IMR-90 (cell line): ENCODE measurements around the gene RHOC. TPM values are rescaled to one million over a fixed set of nuclear protein-coding genes. Genes with fewer than 3 reads are reported as not detected.

Source experiments
- ATAC-seq: fragments of 200-7000 bp; cut with Tn5 transposase; 2 replicates; pipeline ENCODE4 v1.9.1; 2020; ENCODE audit warnings: low read depth, mild to moderate bottlenecking, moderate library complexity
- BruUV-seq: library from RNA; stranded (reverse); fragments of 400-500 nt; replicated peaks from 2 replicates; lab custom pipeline; 2021; lab: Mats Ljungman, UMichigan
- CTCF ChIA-PET: fragments of 300-600 bp; formaldehyde crosslinking; extraction: SDS; loops from one replicate; lab custom pipeline; 2021; ENCODE audit warnings: antibody characterized with exemption; lab: Yijun Ruan, JAX
- POLR2A ChIA-PET: fragments of 300-600 bp; sonication (Branson Sonifier 250); formaldehyde crosslinking; loops from one replicate; lab custom pipeline; 2022; ENCODE audit warnings: antibody characterized with exemption; ENCODE audit not compliant: unreplicated experiment; lab: Charles Lee
- DNase-seq: peaks from one replicate; pipeline ENCODE4 v3.0.0; 2013
- H2AFZ ChIP-seq: replicated peaks from 2 replicates; pipeline ENCODE3; 2013; ENCODE audit warnings: low read length, mild to moderate bottlenecking; ENCODE audit not compliant: poor library complexity
- H2AK5ac ChIP-seq: 2 replicates; pipeline ENCODE4 v1.6.1; 2013; ENCODE audit warnings: low read depth, low read length, inconsistent platforms
- H2AK9ac ChIP-seq: replicated peaks from 2 replicates; pipeline ENCODE3; 2013; ENCODE audit warnings: mild to moderate bottlenecking, low read depth, low read length, moderate library complexity; ENCODE audit not compliant: poor library complexity
- H2BK120ac ChIP-seq: 2 replicates; pipeline ENCODE4 v1.6.1; 2013; ENCODE audit warnings: low read depth, low read length, inconsistent platforms
- H2BK15ac ChIP-seq: 3 replicates; pipeline ENCODE4 v1.6.1; 2013; ENCODE audit warnings: low read depth, low read length, inconsistent platforms
- H2BK20ac ChIP-seq: 2 replicates; pipeline ENCODE4 v1.6.1; 2013; ENCODE audit warnings: low read depth, mild to moderate bottlenecking, inconsistent platforms, low read length, moderate library complexity
- H2BK5ac ChIP-seq: 2 replicates; pipeline ENCODE4 v1.6.1; 2013; ENCODE audit warnings: mild to moderate bottlenecking, low read depth, low read length, inconsistent platforms; ENCODE audit not compliant: poor library complexity, severe bottlenecking
- H3K14ac ChIP-seq: replicated peaks from 2 replicates; pipeline ENCODE4 v1.6.1; 2013; ENCODE audit warnings: low read depth, low read length, inconsistent platforms
- H3K18ac ChIP-seq: 2 replicates; pipeline ENCODE4 v1.6.1; 2013; ENCODE audit warnings: low read depth, low read length, control low read depth
- H3K23ac ChIP-seq: 2 replicates; pipeline ENCODE4 v1.6.1; 2013; ENCODE audit warnings: low read depth, low read length, inconsistent platforms
- H3K27ac ChIP-seq: 2 replicates; pipeline ENCODE4 v1.5.1; 2013; ENCODE audit warnings: mild to moderate bottlenecking, control low read depth, low read length; ENCODE audit not compliant: insufficient read depth
- H3K27me3 ChIP-seq: 2 replicates; pipeline ENCODE4 v1.6.1; 2013; ENCODE audit warnings: low read length; ENCODE audit not compliant: control insufficient read depth, insufficient read depth
- H3K36me3 ChIP-seq: 2 replicates; pipeline ENCODE4 v1.6.1; 2013; ENCODE audit warnings: low read length, mixed read lengths; ENCODE audit not compliant: control insufficient read depth, insufficient read depth
- H3K4ac ChIP-seq: 2 replicates; pipeline ENCODE4 v1.6.1; 2013; ENCODE audit warnings: low read depth, low read length, inconsistent platforms
- H3K4me1 ChIP-seq: 2 replicates; pipeline ENCODE4 v1.6.1; 2013; ENCODE audit warnings: low read length, mixed read lengths; ENCODE audit not compliant: control insufficient read depth, insufficient read depth
- H3K4me2 ChIP-seq: 2 replicates; pipeline ENCODE4 v1.6.1; 2013; ENCODE audit warnings: low read depth, mild to moderate bottlenecking, control low read depth, low read length, moderate library complexity
- H3K4me3 ChIP-seq: 2 replicates; pipeline ENCODE4 v1.5.1; 2013; ENCODE audit warnings: low read depth, mild to moderate bottlenecking, control low read depth, low read length, moderate library complexity; ENCODE audit not compliant: insufficient read depth
- H3K56ac ChIP-seq: 2 replicates; pipeline ENCODE4 v1.6.1; 2013; ENCODE audit warnings: low read length, inconsistent platforms; ENCODE audit not compliant: insufficient read depth; ENCODE audit errors: extremely low read depth
- H3K79me1 ChIP-seq, 2 experiments: 2 replicates each; pipeline ENCODE4 v1.6.1; 2013; ENCODE audit warnings: low read length in 2 of 2, inconsistent platforms in 1 of 2, low read depth in 1 of 2
- H3K9ac ChIP-seq: 2 replicates; pipeline ENCODE4 v1.6.1; 2013; ENCODE audit warnings: low read depth, low read length, control low read depth
- H3K9me1 ChIP-seq: 2 replicates; pipeline ENCODE4 v1.6.1; 2013; ENCODE audit warnings: low read length, inconsistent platforms; ENCODE audit not compliant: insufficient read depth
- H3K9me3 ChIP-seq: 2 replicates; pipeline ENCODE4 v1.6.1; 2013; ENCODE audit warnings: low read length; ENCODE audit not compliant: control insufficient read depth, insufficient read depth
- H4K20me1 ChIP-seq: 2 replicates; pipeline ENCODE4 v1.6.1; 2013; ENCODE audit warnings: low read length, inconsistent platforms; ENCODE audit not compliant: insufficient read depth
- H4K5ac ChIP-seq: 2 replicates; pipeline ENCODE4 v1.6.1; 2013; ENCODE audit warnings: mild to moderate bottlenecking, low read depth, low read length, control low read depth
- H4K8ac ChIP-seq, 2 experiments: 2 replicates each; pipeline ENCODE4 v1.6.1; 2013; ENCODE audit warnings: low read depth in 2 of 2, low read length in 2 of 2, control low read depth in 1 of 2, inconsistent platforms in 1 of 2
- H4K91ac ChIP-seq: 2 replicates; pipeline ENCODE4 v1.6.1; 2013; ENCODE audit warnings: low read depth, low read length, inconsistent platforms; ENCODE audit not compliant: insufficient read depth
- CEBPB ChIP-seq: IDR thresholded peaks from 2 replicates; pipeline ENCODE4 v1.6.1; 2012; ENCODE audit warnings: low read depth, low read length, improper control_type of control experiment
- CHD1 ChIP-seq: IDR thresholded peaks from 2 replicates; pipeline ENCODE4 v1.6.1; 2012; ENCODE audit warnings: low read depth, low read length, improper control_type of control experiment
- FOS ChIP-seq: fragments of 150-350 bp; IDR thresholded peaks from 2 replicates; pipeline ENCODE4 v1.6.1; 2016; ENCODE audit warnings: low read depth, low read length
- MAFK ChIP-seq: IDR thresholded peaks from 2 replicates; pipeline ENCODE4 v1.6.1; 2012; ENCODE audit warnings: low read depth, low read length, improper control_type of control experiment
- MAZ ChIP-seq: IDR thresholded peaks from 2 replicates; pipeline ENCODE4 v1.6.1; 2012; ENCODE audit warnings: low read depth, mild to moderate bottlenecking, low read length, improper control_type of control experiment, moderate library complexity, borderline replicate concordance
- MXI1 ChIP-seq: IDR thresholded peaks from 2 replicates; pipeline ENCODE4 v1.6.1; 2012; ENCODE audit warnings: low read depth, mild to moderate bottlenecking, low read length, moderate library complexity, borderline replicate concordance
- NFE2L2 ChIP-seq: fragments of 150-350 bp; IDR thresholded peaks from 2 replicates; pipeline ENCODE4 v1.6.1; 2016; ENCODE audit warnings: low read depth, mild to moderate bottlenecking, low read length
- POLR2A ChIP-seq: IDR thresholded peaks from 2 replicates; pipeline ENCODE4 v1.6.1; 2012; ENCODE audit warnings: mild to moderate bottlenecking, low read depth, low read length
- RAD21 ChIP-seq: IDR thresholded peaks from 2 replicates; pipeline ENCODE4 v1.6.1; 2012; ENCODE audit warnings: low read length, improper control_type of control experiment
- RFX5 ChIP-seq: IDR thresholded peaks from 2 replicates; pipeline ENCODE4 v1.8.0; 2012; ENCODE audit warnings: low read depth, mild to moderate bottlenecking, low read length, moderate library complexity
- SMC3 ChIP-seq: fragments of 150-350 bp; IDR thresholded peaks from 2 replicates; pipeline ENCODE4 v1.6.1; 2016; ENCODE audit warnings: low read depth, mild to moderate bottlenecking, antibody characterized with exemption, low read length, moderate library complexity
- USF2 ChIP-seq: fragments of 150-350 bp; IDR thresholded peaks from 2 replicates; pipeline ENCODE4 v1.6.1; 2017; ENCODE audit warnings: mild to moderate bottlenecking, antibody characterized with exemption, low read length, low read depth
- WGBS, 2 experiments: methylation state at CpG; one replicate each; pipeline versions ENCODE4 v1.1.5 to v1.1.7; 2013; ENCODE audit warnings: missing lambda C conversion rate in 2 of 2; ENCODE audit not compliant: insufficient read length in 1 of 2; ENCODE audit errors: extremely low coverage in 2 of 2; 5-methylcytosine and 5-hydroxymethylcytosine counted together
- dilution Hi-C: fragments of 300-500 bp; cut with HindIII; formaldehyde crosslinking; loops from one replicate; pipeline ENCODE4 v1.14.3; 2018; ENCODE audit warnings: low sequenced_read_pairs; ENCODE audit not compliant: unreplicated experiment
- in situ Hi-C: fragments of 300-500 bp; cut with MboI; formaldehyde crosslinking; loops from 3 replicates; pipeline ENCODE4 v1.14.3; 2019; ENCODE audit warnings: low sequenced_read_pairs, inconsistent platforms, mixed read lengths
- intact Hi-C: fragments of 100-400 bp; cut with micrococcal nuclease; formaldehyde crosslinking; loops from 2 replicates; pipeline ENCODE4 v1.10.0; 2022
- polyA plus RNA-seq, 3 experiments: library from polyadenylated mRNA; depleted of rRNA; stranded (reverse); fragments of >200 nt; gene quantifications; 2 replicates each; pipeline ENCODE4 v1.2.3, GENCODE V29; 2012; ENCODE audit warnings: low replicate concordance in 1 of 3
- total RNA-seq: library from RNA; depleted of rRNA; stranded (reverse); fragments of >200 nt; gene quantifications from 2 replicates; pipeline ENCODE4 v1.2.3, GENCODE V29; 2012
- TF ChIP-seq, protein P1 (sequence below): conservative IDR thresholded peaks from 2 replicates; pipeline ENCODE4 v1.5.1; 2012; ENCODE audit warnings: mild to moderate bottlenecking, low read depth, low read length, improper control_type of control experiment

Gene RHOC
- total and polyA plus RNA-seq, 2 of the 4 experiments (the other 2 are of a cell fraction) = 764 to 839 TPM

GRCh38 chr1:112722601-112723510 is 15.9 kb upstream of the RHOC start (continued):
- TF ChIP-seq FOS = 0 out of 2 replicates have a peak, but pooled peaks have one; percentile 18

- no peak overlapping the region for H3K4ac ChIP-seq
- H4K5ac ChIP-seq = no peak overlapping the region
- no peak overlapping the region for H3K9ac ChIP-seq
- H2BK120ac ChIP-seq = no peak overlapping the region
- H3K14ac ChIP-seq = no peak overlapping the region
- no peaks in the 10 kb centered on the region for H3K9me3 ChIP-seq
- H3K18ac ChIP-seq = no peak overlapping the region
- H3K4me2 ChIP-seq = no peak overlapping the region
- no peak overlapping the region for H2BK20ac ChIP-seq
- intact Hi-C loops (no loop called here), in situ Hi-C loops (loop anchor here (10.0 to 25.0 kb wide), 2 partner anchors 323 to 965 kb away; no protein-coding TSS in a partner anchor), dilution Hi-C loops (no loop called here)
- H3K27me3 ChIP-seq = peaks cover 4% of the 10 kb centered on the region; the same call in 1 of the 2 replicates
- ATAC-seq (no peak), DNase-seq (no peak)
- H2AK5ac ChIP-seq = no peak overlapping the region
- no peak overlapping the region for H3K23ac ChIP-seq
- H4K91ac ChIP-seq = no peak overlapping the region; the same call in 1 of the 2 replicates
- no peaks in the 10 kb centered on the region for H3K36me3 ChIP-seq
- H4K20me1 ChIP-seq = no peaks in the 10 kb centered on the region
- no peak overlapping the region for H3K27ac ChIP-seq
- 66% methylated on average over 4 of the region's 10 CpGs; no CpG with 5 or more reads in 1 of the 2 experiments for WGBS, 2 experiments
- CTCF ChIA-PET = interaction anchor here (1.0 to 1.4 kb wide), 3 partner anchors 82 to 320 kb away, joined by 3 to 8 read pairs (median 4); no protein-coding TSS in a partner anchor
- POLR2A ChIA-PET = no interaction called here
- H4K8ac ChIP-seq = peak overlapping the region; percentile 1 to 35; a peak in 1 of 4 replicates
- H3K4me1 ChIP-seq = peaks cover 9% of the 10 kb centered on the region
- no peak overlapping the region for H2BK15ac ChIP-seq
- no TSS peak for BruUV-seq
- no peak overlapping the region for H3K56ac ChIP-seq
- peaks cover 4% of the 10 kb centered on the region for H3K9me1 ChIP-seq
- H3K4me3 ChIP-seq = no peak overlapping the region
- no peaks in the 10 kb centered on the region for H3K79me1 ChIP-seq
- peak overlapping the region; percentile 86 for H2AFZ ChIP-seq
- no peak overlapping the region for H2AK9ac ChIP-seq
- no peak overlapping the region for H2BK5ac ChIP-seq
- TF ChIP-seq, protein P1, sequence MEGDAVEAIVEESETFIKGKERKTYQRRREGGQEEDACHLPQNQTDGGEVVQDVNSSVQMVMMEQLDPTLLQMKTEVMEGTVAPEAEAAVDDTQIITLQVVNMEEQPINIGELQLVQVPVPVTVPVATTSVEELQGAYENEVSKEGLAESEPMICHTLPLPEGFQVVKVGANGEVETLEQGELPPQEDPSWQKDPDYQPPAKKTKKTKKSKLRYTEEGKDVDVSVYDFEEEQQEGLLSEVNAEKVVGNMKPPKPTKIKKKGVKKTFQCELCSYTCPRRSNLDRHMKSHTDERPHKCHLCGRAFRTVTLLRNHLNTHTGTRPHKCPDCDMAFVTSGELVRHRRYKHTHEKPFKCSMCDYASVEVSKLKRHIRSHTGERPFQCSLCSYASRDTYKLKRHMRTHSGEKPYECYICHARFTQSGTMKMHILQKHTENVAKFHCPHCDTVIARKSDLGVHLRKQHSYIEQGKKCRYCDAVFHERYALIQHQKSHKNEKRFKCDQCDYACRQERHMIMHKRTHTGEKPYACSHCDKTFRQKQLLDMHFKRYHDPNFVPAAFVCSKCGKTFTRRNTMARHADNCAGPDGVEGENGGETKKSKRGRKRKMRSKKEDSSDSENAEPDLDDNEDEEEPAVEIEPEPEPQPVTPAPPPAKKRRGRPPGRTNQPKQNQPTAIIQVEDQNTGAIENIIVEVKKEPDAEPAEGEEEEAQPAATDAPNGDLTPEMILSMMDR = no peak
- TF ChIP-seq MAZ = no peak
- no peak for TF ChIP-seq RFX5
- TF ChIP-seq CHD1 = no peak
- no peak for TF ChIP-seq RAD21
- no peak for TF ChIP-seq NFE2L2
- TF ChIP-seq SMC3 = no peak
- no peak for TF ChIP-seq FOS
- TF ChIP-seq POLR2A = no peak
- no peak for TF ChIP-seq MXI1
- no peak for TF ChIP-seq USF2
- no peak for TF ChIP-seq MAFK
- no peak for TF ChIP-seq CEBPB
These were observed 15.1 kb upstream of the RHOC start for GRCh38 chr1:112721966-112722524.
